Activated CD4-positive, alpha-beta T cell treated with anti-CD3 and anti-CD28 coated beads, Interleukin-2, amount 50 U/mL, for 48 hours (primary cell): Measurements from ENCODE around the gene KRT5.
"Not testable (repeated sequence)": the region's sequence is repeated elsewhere in the genome, so short reads cannot be mapped to it uniquely, and the experiment has no call there.

Experiments used
- DNase-seq, 2 experiments: peaks; one replicate each; pipeline ENCODE4 v3.0.0-alpha.2; 2020

Gene KRT5

DNA sequence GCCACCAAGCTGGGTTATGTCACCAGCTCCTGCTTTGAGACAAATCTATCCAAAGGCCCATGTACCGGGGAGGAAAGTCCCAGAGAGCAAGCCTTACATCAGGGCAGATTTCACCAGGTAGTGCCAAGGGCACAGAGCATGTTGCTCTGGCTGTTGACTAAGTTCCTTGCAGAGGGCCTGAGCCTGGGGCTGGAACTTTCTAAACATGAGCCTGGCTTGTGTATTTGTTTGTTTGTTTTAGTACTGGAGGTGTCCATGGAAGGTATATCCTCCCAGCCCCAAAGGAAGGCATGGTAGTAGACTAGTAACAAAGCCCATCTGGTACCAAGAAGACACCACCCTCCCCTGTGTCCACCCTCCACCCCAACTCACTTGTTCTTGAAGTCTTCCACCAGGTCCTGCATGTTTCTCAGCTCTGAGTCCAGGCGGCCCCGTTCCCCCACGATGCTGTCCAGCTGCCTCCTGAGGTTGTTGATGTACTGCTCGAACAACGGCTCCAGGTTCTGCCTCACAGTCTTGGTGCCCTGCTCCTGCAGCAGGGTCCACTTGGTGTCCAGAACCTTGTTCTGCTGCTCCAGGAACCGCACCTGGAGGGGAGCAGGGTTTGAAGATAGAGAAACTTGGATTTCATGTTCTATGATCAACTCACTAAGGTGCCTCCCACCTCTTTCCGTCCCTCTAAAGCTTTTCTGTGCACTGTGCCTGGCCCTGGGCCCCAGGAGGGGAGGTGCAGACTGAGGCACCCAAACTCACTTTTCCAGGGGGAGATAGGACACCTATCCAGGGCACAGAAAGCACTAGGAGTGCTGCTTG is 1.4 kb downstream of the KRT5 start:
- no peak for DNase-seq

DNA sequence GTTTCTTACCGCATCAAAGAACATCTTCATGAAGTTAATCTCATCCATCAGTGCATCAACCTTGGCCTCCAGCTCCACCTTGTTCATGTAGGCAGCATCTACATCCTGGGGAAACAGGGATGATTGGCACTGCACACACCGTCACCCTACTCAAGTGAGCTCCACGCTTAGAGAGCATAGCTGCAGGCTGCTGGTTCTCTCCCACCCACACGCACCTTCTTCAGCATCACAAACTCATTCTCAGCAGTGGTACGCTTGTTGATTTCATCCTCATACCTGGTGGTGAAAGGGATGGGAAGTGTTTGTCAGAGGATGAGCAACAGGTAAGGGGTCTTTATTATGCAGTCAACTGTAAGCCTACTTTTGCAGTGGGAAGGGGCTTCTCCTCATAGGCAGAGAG is 2.3 kb downstream of the KRT5 start:
- no peak for DNase-seq

GRCh38 chr12:52517005-52517835 is 3.0 kb downstream of the KRT5 start:
- no peak for DNase-seq

GRCh38 chr12:52515927-52516831 is 4.0 kb downstream of the KRT5 start:
- no peak for DNase-seq

DNA sequence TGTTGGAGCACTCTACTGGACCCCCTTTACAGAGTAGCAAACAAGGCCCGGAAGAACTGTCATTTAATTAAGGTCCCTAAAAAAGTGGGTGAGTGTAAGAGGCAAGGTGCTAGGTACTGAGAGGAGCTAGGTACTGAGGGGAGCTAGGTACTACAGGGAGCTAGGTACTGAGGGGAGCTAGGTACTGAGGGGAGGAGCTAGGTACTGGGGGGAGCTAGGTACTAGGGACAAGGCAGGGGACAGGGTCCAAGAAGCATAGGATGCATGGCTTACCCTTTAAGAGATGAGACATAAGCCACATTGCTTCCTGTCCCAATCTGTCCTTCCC is 4.9 kb downstream of the KRT5 start:
- no peak for DNase-seq

- no peak for DNase-seq
These were observed 5.5 kb downstream of the KRT5 start for GRCh38 chr12:52514471-52515318.

- DNase-seq: no peak
These were observed 6.5 kb downstream of the KRT5 start for GRCh38 chr12:52513736-52514135.

- DNase-seq: no peak
These were observed 12.0 kb downstream of the KRT5 start for GRCh38 chr12:52508211-52508610.

- DNase-seq: no peak
These were observed 13.1 kb downstream of the KRT5 start for GRCh38 chr12:52506858-52507715.

DNA sequence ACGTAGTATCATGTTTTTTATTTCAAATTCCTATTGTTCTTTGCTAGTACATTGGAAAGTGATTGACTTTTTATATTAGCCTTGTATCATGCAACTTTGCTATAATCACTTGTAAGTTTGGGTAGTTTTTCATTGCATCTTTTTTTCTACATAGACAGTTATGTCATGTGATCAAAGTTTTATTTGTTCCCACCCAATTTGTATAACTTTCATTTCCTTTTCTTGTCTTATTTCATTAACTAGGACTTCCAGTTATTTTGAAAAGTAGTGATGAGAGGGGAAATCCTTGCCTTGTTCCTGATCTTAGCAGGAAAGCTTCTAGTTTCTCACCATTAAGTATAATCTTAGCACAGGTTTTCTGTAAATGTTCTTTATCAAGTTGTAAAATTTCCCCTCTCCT is 17.3 kb downstream of the KRT5 start:
- no peak for DNase-seq

DNA sequence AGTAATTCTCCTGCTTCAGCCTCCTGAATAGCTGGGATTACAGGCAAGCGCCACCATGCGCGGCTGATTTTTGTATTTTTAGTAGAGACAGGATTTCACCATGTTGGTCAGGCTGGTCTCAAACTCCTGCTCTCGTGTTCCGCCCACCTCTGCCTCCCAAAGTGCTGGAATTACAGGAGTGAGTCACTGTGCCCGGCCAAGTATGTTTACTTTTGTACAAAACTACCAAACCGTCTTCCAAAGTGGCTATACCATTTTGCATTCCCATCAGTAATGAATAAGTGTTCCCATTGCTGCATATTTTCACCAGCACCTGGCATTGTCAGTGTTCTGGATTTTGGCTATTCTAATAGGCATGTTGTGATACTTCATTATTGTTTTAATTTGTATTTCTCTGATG is 18.7 kb downstream of the KRT5 start:
- no peak for DNase-seq

- not testable (repeated sequence) for DNase-seq
These were observed 19.6 kb downstream of the KRT5 start for GRCh38 chr12:52500574-52500973.

GRCh38 chr12:52499806-52500560 is 20.2 kb downstream of the KRT5 start:
- no peak for DNase-seq

DNA sequence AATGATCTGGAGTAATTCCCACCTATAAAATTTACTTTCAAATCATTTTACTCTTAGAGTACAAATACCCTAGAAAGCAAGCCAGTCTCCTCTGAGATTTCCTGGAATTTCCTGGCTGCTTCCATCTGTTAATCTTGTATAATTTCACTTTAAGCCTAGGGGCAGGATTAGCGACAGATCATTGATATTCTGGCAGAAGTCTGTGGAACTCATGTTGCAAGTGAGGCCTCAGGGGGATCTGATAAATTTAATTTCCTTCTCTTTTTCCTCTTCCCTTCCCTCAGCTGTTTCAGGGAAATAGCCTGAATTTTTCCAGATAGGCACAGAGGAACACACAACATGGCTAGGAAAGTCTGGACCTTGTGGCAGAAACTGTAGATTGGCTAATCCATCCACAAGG is 21.2 kb downstream of the KRT5 start:
- DNase-seq: no peak

GRCh38 chr12:52497975-52498374 is 22.2 kb downstream of the KRT5 start:
- DNase-seq: no peak

DNA sequence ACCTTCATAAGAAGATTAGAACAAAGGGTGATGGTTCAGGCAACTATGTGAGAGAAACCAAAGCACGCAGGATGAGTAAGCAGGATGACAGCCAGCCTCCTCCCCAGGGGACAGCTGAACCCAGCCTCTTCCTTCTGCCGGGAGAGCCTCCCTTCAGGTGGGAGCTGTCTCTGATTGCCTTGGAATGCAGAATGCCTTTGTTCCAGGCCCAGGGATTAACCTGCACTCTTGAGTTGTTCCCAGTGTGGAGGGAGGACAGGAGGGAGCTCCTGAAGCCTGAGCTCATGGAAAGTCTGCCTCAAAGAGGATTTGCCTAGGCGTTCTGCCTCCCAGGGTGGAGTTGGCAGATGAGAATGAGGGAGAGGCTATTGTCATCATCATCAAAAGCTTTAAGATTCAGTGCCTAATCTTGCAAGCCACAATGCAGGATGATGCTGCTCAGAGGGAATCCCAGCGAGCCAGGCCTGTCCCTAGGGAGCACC is 23.6 kb downstream of the KRT5 start:
- no peak for DNase-seq

DNA sequence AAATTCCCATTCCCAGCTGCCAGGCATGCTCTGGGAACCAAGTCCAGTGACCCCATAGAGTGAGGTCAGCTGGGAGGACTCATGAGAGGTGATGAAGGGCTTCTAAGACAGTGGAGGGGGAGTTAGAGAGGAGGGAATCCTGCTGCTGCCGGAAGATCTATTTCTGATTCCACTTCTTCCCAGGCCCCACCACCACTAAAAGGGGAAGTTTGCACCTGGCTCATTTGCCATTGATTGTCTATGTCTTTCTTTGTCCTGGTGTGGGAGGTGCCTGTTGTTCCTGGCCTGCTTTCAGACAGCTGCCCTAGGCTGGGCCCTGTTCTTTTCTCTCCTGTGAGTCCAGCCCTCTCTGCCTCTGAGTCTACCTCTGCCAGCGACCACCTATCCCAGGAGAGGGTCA is 24.1 kb downstream of the KRT5 start:
- DNase-seq: no peak

- no peak for DNase-seq
These were observed 24.8 kb downstream of the KRT5 start for GRCh38 chr12:52495389-52495788.

- no peak for DNase-seq
These were observed 25.7 kb downstream of the KRT5 start for GRCh38 chr12:52494518-52494917.

- DNase-seq: no peak
These were observed 26.1 kb downstream of the KRT5 start for GRCh38 chr12:52494100-52494499.
